ENCODE results near the gene ATN1. TPM values are rescaled to one million over a fixed set of nuclear protein-coding genes. Genes with fewer than 3 reads are reported as not detected.

ATN1 gene
- polyA plus RNA-seq, 3 donors: 0.40 to 10.6 TPM; not detected in 1

DNA sequence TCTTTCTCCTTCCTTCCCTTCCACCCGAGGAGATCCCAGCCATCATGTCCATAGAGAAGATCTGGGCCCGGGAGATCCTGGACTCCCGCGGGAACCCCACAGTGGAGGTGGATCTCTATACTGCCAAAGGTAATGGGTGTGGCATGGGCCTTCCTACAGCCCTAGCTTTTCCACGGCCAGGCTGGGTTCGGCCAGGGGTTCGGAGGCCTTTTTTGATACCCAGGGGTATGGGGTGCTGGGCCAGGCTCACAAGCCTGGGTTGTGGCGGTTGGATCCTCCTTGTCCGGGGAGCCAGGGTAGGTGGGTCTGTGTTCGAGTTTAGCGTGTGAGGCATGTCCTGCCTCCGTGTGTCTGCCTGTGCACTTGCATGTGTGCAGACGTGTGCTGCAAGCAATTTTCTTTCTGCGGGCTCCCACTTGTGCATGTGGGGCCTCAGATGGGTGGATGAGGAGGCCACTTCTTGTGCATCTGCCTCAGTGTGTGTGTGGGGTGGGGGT, 11.9 kb upstream of the ATN1 start:
- H3K4me1 ChIP-seq (ENCODE audit: control insufficient read depth in 1 of 2, insufficient read depth in 2 of 2, low read length in 2 of 2): peaks cover 13 to 19% of the 10 kb centered on the region in 2 donors
- no peak overlapping the region for H3K27ac Mint-ChIP-seq
- no peaks in the 10 kb centered on the region for H3K36me3 ChIP-seq (replicated peaks in 1 of 2; ENCODE audit: control insufficient read depth in 1 of 2, insufficient read depth in 2 of 2, low read length in 2 of 2)
- H3K36me3 Mint-ChIP-seq: peaks cover 0 to 13% of the 10 kb centered on the region in 2 donors
- no peak overlapping the region for H2AFZ ChIP-seq (ENCODE audit: insufficient read depth, low read depth, low read length, poor library complexity, severe bottlenecking)
- H3K4me2 ChIP-seq (replicated peaks; ENCODE audit: extremely low read depth, low read length, poor library complexity, severe bottlenecking): no peak overlapping the region
- no peaks in the 10 kb centered on the region for H3K79me2 ChIP-seq (ENCODE audit: insufficient read depth, low read length)
- peaks cover 23 to 60% of the 10 kb centered on the region in 2 donors for H3K27me3 ChIP-seq (ENCODE audit: control insufficient read depth in 2 of 2, insufficient read depth in 2 of 2, low read length in 2 of 2)
- TF ChIP-seq, protein P1, sequence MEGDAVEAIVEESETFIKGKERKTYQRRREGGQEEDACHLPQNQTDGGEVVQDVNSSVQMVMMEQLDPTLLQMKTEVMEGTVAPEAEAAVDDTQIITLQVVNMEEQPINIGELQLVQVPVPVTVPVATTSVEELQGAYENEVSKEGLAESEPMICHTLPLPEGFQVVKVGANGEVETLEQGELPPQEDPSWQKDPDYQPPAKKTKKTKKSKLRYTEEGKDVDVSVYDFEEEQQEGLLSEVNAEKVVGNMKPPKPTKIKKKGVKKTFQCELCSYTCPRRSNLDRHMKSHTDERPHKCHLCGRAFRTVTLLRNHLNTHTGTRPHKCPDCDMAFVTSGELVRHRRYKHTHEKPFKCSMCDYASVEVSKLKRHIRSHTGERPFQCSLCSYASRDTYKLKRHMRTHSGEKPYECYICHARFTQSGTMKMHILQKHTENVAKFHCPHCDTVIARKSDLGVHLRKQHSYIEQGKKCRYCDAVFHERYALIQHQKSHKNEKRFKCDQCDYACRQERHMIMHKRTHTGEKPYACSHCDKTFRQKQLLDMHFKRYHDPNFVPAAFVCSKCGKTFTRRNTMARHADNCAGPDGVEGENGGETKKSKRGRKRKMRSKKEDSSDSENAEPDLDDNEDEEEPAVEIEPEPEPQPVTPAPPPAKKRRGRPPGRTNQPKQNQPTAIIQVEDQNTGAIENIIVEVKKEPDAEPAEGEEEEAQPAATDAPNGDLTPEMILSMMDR (IDR thresholded peaks at IDR 0.05): no peak
- H3K9me3 ChIP-seq (replicated peaks in 1 of 2; ENCODE audit: control insufficient read depth in 1 of 2, insufficient read depth in 1 of 2, low read length in 2 of 2): peaks cover 0 to 10% of the 10 kb centered on the region in 2 donors
- H4K20me1 ChIP-seq (ENCODE audit: insufficient read depth, low read length): no peaks in the 10 kb centered on the region
- DNase-seq: no peak
- no peak overlapping the region for H3K4me3 ChIP-seq (replicated peaks in 1 of 3; ENCODE audit: low read depth in 2 of 3, low read length in 3 of 3)
- H3K27ac ChIP-seq (ENCODE audit: low read depth in 1 of 2, low read length in 2 of 2): no peak overlapping the region
- H3K27me3 Mint-ChIP-seq (ENCODE audit: low read depth in 3 of 3): peaks cover 62 to 68% (median 66%) of the 10 kb centered on the region in 3 donors
- H3K9me3 Mint-ChIP-seq: peaks cover 0 to 9% (median 5%) of the 10 kb centered on the region in 7 donors
- no peak overlapping the region for H3K9ac ChIP-seq (ENCODE audit: insufficient read depth, low read length, poor library complexity, severe bottlenecking)
- intact Hi-C loops (cut with micrococcal nuclease): no loop called here
- peaks cover 19% of the 10 kb centered on the region for H3K4me1 Mint-ChIP-seq
- WGBS (ENCODE audit: insufficient coverage): 94% methylated on average over 10 of the region's 14 CpGs
- peak overlapping the region in 1 of 2 donors; percentile 95 for H3K4me3 Mint-ChIP-seq

DNA sequence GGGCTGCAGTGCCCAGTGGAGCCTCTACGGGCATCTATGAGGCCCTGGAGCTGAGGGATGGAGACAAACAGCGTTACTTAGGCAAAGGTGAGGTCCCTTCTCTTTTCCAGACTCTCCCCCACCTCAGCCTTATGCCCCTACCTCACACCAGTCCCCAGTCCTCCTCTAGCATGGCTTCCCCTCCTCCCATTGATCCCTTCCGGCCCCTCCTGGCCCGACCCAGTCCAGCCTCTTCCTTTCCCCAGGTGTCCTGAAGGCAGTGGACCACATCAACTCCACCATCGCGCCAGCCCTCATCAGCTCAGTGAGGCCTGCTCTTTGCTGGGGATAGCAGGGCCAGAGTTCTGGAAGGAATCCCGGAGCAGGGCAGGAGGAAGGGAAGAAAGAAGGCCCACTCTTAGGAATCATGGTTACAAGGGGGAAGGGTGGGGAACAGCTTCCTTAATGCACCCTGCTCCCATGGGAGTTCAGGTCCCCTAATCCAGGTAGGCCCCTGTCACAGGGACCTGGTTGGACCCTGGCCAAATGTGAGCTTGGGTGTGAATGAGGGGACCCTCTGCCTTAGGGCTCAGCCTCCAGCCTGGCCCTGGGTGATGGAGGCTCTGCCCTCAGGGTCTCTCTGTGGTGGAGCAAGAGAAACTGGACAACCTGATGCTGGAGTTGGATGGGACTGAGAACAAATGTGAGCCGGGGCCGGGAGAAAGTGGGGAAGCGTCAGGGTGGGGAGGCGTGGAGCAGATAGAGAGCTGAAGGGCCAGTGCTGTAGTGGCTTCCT, 11.1 kb upstream of the ATN1 start:
- H3K27ac ChIP-seq (ENCODE audit: low read depth in 1 of 2, low read length in 2 of 2): no peak overlapping the region
- no peaks in the 10 kb centered on the region for H3K36me3 ChIP-seq (replicated peaks in 1 of 2; ENCODE audit: control insufficient read depth in 1 of 2, insufficient read depth in 2 of 2, low read length in 2 of 2)
- intact Hi-C loops (cut with micrococcal nuclease): no loop called here
- peaks cover 0 to 13% of the 10 kb centered on the region in 2 donors for H3K36me3 Mint-ChIP-seq
- no peak overlapping the region for H3K9ac ChIP-seq (ENCODE audit: insufficient read depth, low read length, poor library complexity, severe bottlenecking)
- WGBS (ENCODE audit: insufficient coverage): 96% methylated on average over 8 of the region's 11 CpGs
- H3K4me3 Mint-ChIP-seq: peak overlapping the region in 1 of 2 donors; percentile 28
- no peak for DNase-seq
- peaks cover 21 to 58% of the 10 kb centered on the region in 2 donors for H3K27me3 ChIP-seq (ENCODE audit: control insufficient read depth in 2 of 2, insufficient read depth in 2 of 2, low read length in 2 of 2)
- H4K20me1 ChIP-seq (ENCODE audit: insufficient read depth, low read length): no peaks in the 10 kb centered on the region
- peaks cover 0 to 9% (median 5%) of the 10 kb centered on the region in 7 donors for H3K9me3 Mint-ChIP-seq
- peaks cover 19% of the 10 kb centered on the region for H3K4me1 Mint-ChIP-seq
- peaks cover 0 to 10% of the 10 kb centered on the region in 2 donors for H3K9me3 ChIP-seq (replicated peaks in 1 of 2; ENCODE audit: control insufficient read depth in 1 of 2, insufficient read depth in 1 of 2, low read length in 2 of 2)
- peaks cover 13 to 19% of the 10 kb centered on the region in 2 donors for H3K4me1 ChIP-seq (ENCODE audit: control insufficient read depth in 1 of 2, insufficient read depth in 2 of 2, low read length in 2 of 2)
- no peaks in the 10 kb centered on the region for H3K79me2 ChIP-seq (ENCODE audit: insufficient read depth, low read length)
- H3K27ac Mint-ChIP-seq: peak overlapping the region in 1 of 7 donors; percentile 43
- H3K27me3 Mint-ChIP-seq (ENCODE audit: low read depth in 3 of 3): peaks cover 63 to 66% (median 63%) of the 10 kb centered on the region in 3 donors
- no peak overlapping the region for H2AFZ ChIP-seq (ENCODE audit: insufficient read depth, low read depth, low read length, poor library complexity, severe bottlenecking)
- no peak overlapping the region for H3K4me2 ChIP-seq (replicated peaks; ENCODE audit: extremely low read depth, low read length, poor library complexity, severe bottlenecking)
- H3K4me3 ChIP-seq (replicated peaks in 1 of 3; ENCODE audit: low read depth in 2 of 3, low read length in 3 of 3): no peak overlapping the region
- TF ChIP-seq, protein P1 (IDR thresholded peaks at IDR 0.05): no peak
